ENCODE data around the gene NPEPL1. TPM values are rescaled to one million over a fixed set of nuclear protein-coding genes. Genes with fewer than 3 reads are reported as not detected.

Gene NPEPL1
- total RNA-seq, 1 experiment from 2014 or later = 41.9 TPM

DNA sequence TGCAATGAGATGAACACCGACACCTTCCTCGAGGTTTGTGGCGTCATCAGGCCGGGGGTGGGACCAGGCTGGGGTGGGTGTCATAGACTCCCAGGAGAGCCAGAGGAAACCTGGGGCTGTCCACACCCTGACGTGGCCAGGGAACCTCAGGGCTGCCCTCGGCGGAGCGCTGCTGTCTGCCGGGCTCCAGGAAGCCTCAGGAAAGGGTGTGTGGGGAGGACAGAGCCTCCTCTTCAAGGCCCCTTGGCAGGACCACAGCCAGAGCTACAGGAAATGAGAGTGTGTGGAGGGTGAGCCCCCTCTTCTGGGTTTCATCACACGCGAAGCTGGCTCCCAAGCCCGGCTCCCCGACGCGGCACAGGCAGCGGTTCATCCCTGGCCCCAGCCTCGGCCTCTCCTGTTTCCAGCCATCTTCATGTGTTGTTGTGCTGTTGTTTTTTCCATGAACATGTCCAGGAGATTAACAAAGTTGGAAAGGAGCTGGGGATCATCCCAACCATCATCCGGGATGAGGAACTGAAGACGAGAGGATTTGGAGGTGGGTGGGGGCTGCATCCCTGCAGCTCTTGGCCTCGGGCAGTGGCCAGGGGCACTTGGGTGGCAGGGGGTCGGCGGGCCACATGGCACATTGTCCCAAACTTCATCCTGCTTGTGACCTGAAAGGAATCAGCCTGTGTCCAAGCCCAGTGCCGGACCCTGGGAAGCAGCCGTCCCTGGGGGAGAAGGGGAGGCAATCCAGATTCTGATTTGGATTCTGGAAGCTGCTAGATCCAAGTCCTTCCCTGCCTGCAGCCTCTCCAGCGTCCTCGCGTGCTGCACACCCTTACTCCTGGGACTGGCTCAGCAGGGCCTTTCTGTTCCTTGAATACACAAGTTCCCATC, 6.4 kb downstream of the NPEPL1 start:
- TF ChIP-seq, protein P1, sequence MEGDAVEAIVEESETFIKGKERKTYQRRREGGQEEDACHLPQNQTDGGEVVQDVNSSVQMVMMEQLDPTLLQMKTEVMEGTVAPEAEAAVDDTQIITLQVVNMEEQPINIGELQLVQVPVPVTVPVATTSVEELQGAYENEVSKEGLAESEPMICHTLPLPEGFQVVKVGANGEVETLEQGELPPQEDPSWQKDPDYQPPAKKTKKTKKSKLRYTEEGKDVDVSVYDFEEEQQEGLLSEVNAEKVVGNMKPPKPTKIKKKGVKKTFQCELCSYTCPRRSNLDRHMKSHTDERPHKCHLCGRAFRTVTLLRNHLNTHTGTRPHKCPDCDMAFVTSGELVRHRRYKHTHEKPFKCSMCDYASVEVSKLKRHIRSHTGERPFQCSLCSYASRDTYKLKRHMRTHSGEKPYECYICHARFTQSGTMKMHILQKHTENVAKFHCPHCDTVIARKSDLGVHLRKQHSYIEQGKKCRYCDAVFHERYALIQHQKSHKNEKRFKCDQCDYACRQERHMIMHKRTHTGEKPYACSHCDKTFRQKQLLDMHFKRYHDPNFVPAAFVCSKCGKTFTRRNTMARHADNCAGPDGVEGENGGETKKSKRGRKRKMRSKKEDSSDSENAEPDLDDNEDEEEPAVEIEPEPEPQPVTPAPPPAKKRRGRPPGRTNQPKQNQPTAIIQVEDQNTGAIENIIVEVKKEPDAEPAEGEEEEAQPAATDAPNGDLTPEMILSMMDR (IDR thresholded peaks at IDR 0.05; ENCODE audit: insufficient read depth in 1 of 2, low read depth in 1 of 2, low read length in 1 of 2, severe bottlenecking in 1 of 2, unreplicated experiment in 1 of 2) = no peak
- Histone ChIP-seq H3K4me1 (peaks cover 4% of the 10 kb centered on the region), H3K4me3 (ENCODE audit: low read depth, low read length) (no peak overlapping the region), H3K9me3 (no peaks in the 10 kb centered on the region), H3K27me3 (replicated peaks; ENCODE audit: control insufficient read depth, insufficient read depth, low read length) (no peaks in the 10 kb centered on the region), H3K36me3 (ENCODE audit: control insufficient read depth, insufficient read depth, low read length) (peaks cover 1% of the 10 kb centered on the region; the same call in 1 of the 2 replicates)
- Mint-ChIP-seq H3K27ac (ENCODE audit: unreplicated experiment) (no peak overlapping the region), H3K4me1 (ENCODE audit: low read depth, unreplicated experiment) (no peaks in the 10 kb centered on the region), H3K9me3 (ENCODE audit: unreplicated experiment) (no peaks in the 10 kb centered on the region), H3K36me3 (ENCODE audit: insufficient read depth, unreplicated experiment) (peaks cover 5% of the 10 kb centered on the region), H3K4me3 (ENCODE audit: unreplicated experiment) (no peak overlapping the region), H3K27me3 (ENCODE audit: insufficient read depth, unreplicated experiment) (no peaks in the 10 kb centered on the region)
- no peak for DNase-seq
- BruUV-seq (replicated peaks) = no TSS peak
- ChIA-PET CTCF (no interaction called here), POLR2A (no interaction called here)
- intact Hi-C loops (cut with micrococcal nuclease; ENCODE audit: unreplicated experiment) = no loop called here

DNA sequence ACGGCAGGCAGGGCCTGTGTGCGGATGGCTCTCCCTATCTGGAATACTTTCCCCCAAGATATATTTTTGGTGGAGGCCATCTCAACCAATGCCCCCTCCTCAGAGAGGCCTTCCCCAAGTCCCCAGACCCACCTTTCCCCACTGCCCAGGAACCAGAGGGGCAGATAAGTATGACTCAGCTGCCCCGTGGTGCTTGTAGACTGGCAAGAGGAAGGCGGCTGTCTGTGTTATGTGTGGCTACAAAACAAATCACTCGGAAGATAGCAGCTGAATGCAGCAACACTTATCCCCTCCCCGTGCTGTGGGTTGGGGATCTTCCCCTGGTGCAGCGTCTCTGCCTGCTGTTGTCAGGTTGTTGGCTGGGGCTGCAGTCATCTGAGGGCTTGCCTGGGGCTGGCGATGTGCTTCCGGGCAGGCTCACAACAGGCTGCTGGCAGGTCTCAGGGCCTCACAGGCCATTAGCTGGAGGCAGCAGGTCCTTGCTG, 7.1 kb downstream of the NPEPL1 start:
- Histone ChIP-seq H3K27me3 (replicated peaks; ENCODE audit: control insufficient read depth, insufficient read depth, low read length) (no peaks in the 10 kb centered on the region), H3K4me1 (no peaks in the 10 kb centered on the region), H3K4me3 (ENCODE audit: low read depth, low read length) (no peak overlapping the region), H3K9me3 (no peaks in the 10 kb centered on the region), H3K36me3 (ENCODE audit: control insufficient read depth, insufficient read depth, low read length) (peaks cover 1% of the 10 kb centered on the region; the same call in 1 of the 2 replicates)
- Mint-ChIP-seq H3K27ac (ENCODE audit: unreplicated experiment) (no peak overlapping the region), H3K4me3 (ENCODE audit: unreplicated experiment) (no peak overlapping the region), H3K36me3 (ENCODE audit: insufficient read depth, unreplicated experiment) (peaks cover 5% of the 10 kb centered on the region), H3K4me1 (ENCODE audit: low read depth, unreplicated experiment) (no peaks in the 10 kb centered on the region), H3K27me3 (ENCODE audit: insufficient read depth, unreplicated experiment) (no peaks in the 10 kb centered on the region), H3K9me3 (ENCODE audit: unreplicated experiment) (no peaks in the 10 kb centered on the region)
- POLR2A ChIA-PET = no interaction called here
- no peak for DNase-seq
- BruUV-seq (replicated peaks) = no TSS peak
- CTCF ChIA-PET = interaction anchor here (0.6 kb wide), 1 partner anchor 1354 kb away, joined by 3 read pairs; no protein-coding TSS in a partner anchor
- intact Hi-C loops (cut with micrococcal nuclease; ENCODE audit: unreplicated experiment) = no loop called here
- TF ChIP-seq, protein P1 (IDR thresholded peaks at IDR 0.05; ENCODE audit: insufficient read depth in 1 of 2, low read depth in 1 of 2, low read length in 1 of 2, severe bottlenecking in 1 of 2, unreplicated experiment in 1 of 2) = no peak

DNA sequence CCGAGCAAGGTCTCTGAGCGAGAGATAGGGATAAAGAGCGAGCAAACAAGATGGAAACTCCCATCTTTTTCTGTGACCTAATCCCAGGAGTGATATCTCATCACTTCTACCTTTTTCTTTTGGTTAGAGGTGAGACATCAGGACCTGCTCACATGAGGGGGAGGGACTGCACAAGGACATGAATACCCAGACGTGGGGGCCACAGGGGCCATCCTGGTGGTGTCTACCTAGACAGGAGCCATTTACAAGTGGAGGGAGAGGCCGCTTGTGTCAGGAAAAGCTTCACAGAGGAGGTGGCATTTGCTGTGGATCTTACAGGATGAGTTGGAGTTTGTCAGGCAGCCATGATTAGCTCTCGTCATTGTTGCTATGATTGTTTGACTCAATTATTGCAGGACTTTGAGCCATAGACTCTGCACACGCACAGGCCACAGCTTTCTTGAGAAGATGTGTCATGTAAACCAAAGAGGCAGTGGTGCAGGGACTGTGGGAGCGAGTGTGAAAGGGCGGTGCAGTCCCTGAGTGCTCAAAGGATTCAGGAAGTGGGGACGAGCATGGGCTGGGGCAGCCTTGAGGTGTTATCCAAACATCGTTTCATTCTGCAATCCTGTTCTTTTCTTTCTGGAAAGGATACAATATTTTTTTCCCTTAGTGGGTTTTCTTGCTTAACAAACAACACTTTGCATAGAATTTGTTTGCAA, 7.7 kb downstream of the NPEPL1 start:
- Histone ChIP-seq H3K9me3 (no peaks in the 10 kb centered on the region), H3K4me1 (no peaks in the 10 kb centered on the region), H3K27me3 (replicated peaks; ENCODE audit: control insufficient read depth, insufficient read depth, low read length) (no peaks in the 10 kb centered on the region), H3K4me3 (ENCODE audit: low read depth, low read length) (no peak overlapping the region), H3K36me3 (ENCODE audit: control insufficient read depth, insufficient read depth, low read length) (peaks cover 1% of the 10 kb centered on the region; the same call in 1 of the 2 replicates)
- Mint-ChIP-seq H3K27me3 (ENCODE audit: insufficient read depth, unreplicated experiment) (no peaks in the 10 kb centered on the region), H3K4me1 (ENCODE audit: low read depth, unreplicated experiment) (no peaks in the 10 kb centered on the region), H3K27ac (ENCODE audit: unreplicated experiment) (no peak overlapping the region), H3K4me3 (ENCODE audit: unreplicated experiment) (no peak overlapping the region), H3K36me3 (ENCODE audit: insufficient read depth, unreplicated experiment) (peaks cover 5% of the 10 kb centered on the region), H3K9me3 (ENCODE audit: unreplicated experiment) (no peaks in the 10 kb centered on the region)
- intact Hi-C loops (cut with micrococcal nuclease; ENCODE audit: unreplicated experiment) = no loop called here
- DNase-seq = no peak
- no TSS peak for BruUV-seq (replicated peaks)
- CTCF ChIA-PET = interaction anchor here (0.6 kb wide), 1 partner anchor 1355 kb away, joined by 3 read pairs; no protein-coding TSS in a partner anchor
- POLR2A ChIA-PET = no interaction called here
- TF ChIP-seq, protein P1 (IDR thresholded peaks at IDR 0.05; ENCODE audit: insufficient read depth in 1 of 2, low read depth in 1 of 2, low read length in 1 of 2, severe bottlenecking in 1 of 2, unreplicated experiment in 1 of 2) = no peak

Measured in Caco-2 (cell line).